Adrenal gland (tissue), 12 donors: ENCODE measurements around the gene GALNT16. TPM values are rescaled to one million over a fixed set of nuclear protein-coding genes. Genes with fewer than 3 reads are reported as not detected.

ENCODE experiments used
- DNase-seq, 7 donors: peaks; one replicate each; pipeline ENCODE4 v3.0.0-alpha.2; 2019 to 2020
- H3K27ac ChIP-seq, 5 donors: fragments of 200-600 bp; sonication (generic) in 4 of 5; 1 replicate in 3 of 5; 2 replicates in 2 of 5; pipeline versions ENCODE4 v1.5.1 to v1.8.0; 2016 to 2020; ENCODE audit warnings: mild to moderate bottlenecking in 1 of 5
- H3K27me3 ChIP-seq: fragments of 200-600 bp; 2 replicates; pipeline ENCODE4 v1.8.0; 2021
- H3K36me3 ChIP-seq, 2 donors: fragments of 200-600 bp; replicated peaks in 1 of 2; 1 replicate in 1 of 2; 2 replicates in 1 of 2; pipeline versions ENCODE4 v1.5.1 to v1.8.0; 2018 to 2022
- H3K4me1 ChIP-seq, 2 donors: fragments of 200-600 bp; replicated peaks in 1 of 2; 1 replicate in 1 of 2; 2 replicates in 1 of 2; pipeline versions ENCODE4 v1.5.1 to v1.8.0; 2018 to 2021
- H3K4me3 ChIP-seq, 4 donors: fragments of 200-600 bp; sonication (generic) in 3 of 4; one replicate each; pipeline ENCODE4 v1.5.1; 2016 to 2018
- H3K9me3 ChIP-seq, 3 donors: fragments of 200-600 bp; sonication (generic) in 1 of 3; replicated peaks in 1 of 3; 1 replicate in 2 of 3; 2 replicates in 1 of 3; pipeline versions ENCODE4 v1.5.1 to v1.8.0; 2016 to 2021
- CTCF ChIP-seq, 6 experiments: fragments of 450-650 bp in 4 of 6; fragments of 200-600 bp in 2 of 6; sonication (generic) in 1 of 6; IDR thresholded peaks; 1 replicate in 5 of 6; 2 replicates in 1 of 6; pipeline versions ENCODE4 v1.5.1 to v1.8.0; 2016 to 2021; ENCODE audit warnings: antibody characterized with exemption in 6 of 6, mild to moderate bottlenecking in 2 of 6, moderate library complexity in 1 of 6
- POLR2A ChIP-seq, 2 donors: fragments of 450-650 bp; IDR thresholded peaks; one replicate each; pipeline ENCODE4 v1.6.1; 2017; ENCODE audit warnings: antibody characterized with exemption in 2 of 2, mild to moderate bottlenecking in 2 of 2, moderate library complexity in 1 of 2
- WGBS, 4 donors: extraction: QIAGEN DNeasy Blood & Tissue Kit in 2 of 4; methylation state at CpG; one replicate each; pipeline versions ENCODE4 v1.1.5 to v1.1.7; 2013 to 2017; 5-methylcytosine and 5-hydroxymethylcytosine counted together
- intact Hi-C, 2 donors: fragments of 100-400 bp; cut with DNase I; formaldehyde crosslinking; loops; one replicate each; pipeline versions ENCODE4 v1.14.1 to v1.15.0; 2022 to 2023
- polyA plus RNA-seq, 3 donors: library from polyadenylated mRNA; stranded (reverse); fragments of 200-250 nt in 2 of 3; fragments of 350-450 nt in 1 of 3; fragmentation: Illumina TruSeq in 1 of 3; extraction: RNeasy Lipid Tissue Mini Kit (QIAGEN cat#74804) in 1 of 3; gene quantifications; one replicate each; pipeline ENCODE4 v1.2.3, GENCODE V29; 2013 to 2014
- total RNA-seq, 9 donors: library from RNA; depleted of rRNA in 4 of 9; stranded (reverse); fragments of >200 nt in 4 of 9; fragments of 120-200 nt in 1 of 9; fragmentation: NEBNext Ultra II Directional in 1 of 9; extraction: Animal tissue kit (Norgen Biotek cat#: 25700) in 1 of 9; gene quantifications; one replicate each; pipeline versions ENCODE4 v1.1.0 to v1.2.4, GENCODE V29; 2013 to 2023
- donor health status: healthy with polysubstance abuse.
- donor health status: Bipolar disorder and iron deficiency.
- donor health status: DM: yes; HTN: yes; CAD: no.
- donor health status: DM: no; HTN: no; CAD: no.
- donor health status: DM: no; HTN: no; CAD: no.
- donor health status: DM: yes; HTN: yes; CAD: no.

The GALNT16 gene
- total and polyA plus RNA-seq, 12 donors, result 7.4 to 38.1 (median 15.9) TPM

DNA sequence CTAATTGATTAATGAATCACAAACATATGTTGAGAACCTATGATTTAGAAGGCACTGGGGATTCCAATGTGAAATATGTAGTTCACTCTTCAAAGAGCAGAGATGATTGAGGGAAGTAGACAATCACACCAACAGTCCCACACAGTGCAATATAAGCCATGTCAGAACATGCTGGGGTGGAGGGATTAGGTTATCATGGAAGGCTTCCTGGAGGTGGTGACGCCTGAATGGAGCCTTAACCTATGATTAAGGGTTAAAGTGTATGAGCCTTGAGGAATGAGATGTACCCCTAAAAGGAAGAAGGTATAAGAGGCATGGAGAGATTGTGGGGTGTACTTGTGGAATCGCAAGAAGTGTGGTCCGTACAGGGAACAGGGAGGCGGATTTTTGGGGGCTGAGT lies 106.8 kb downstream of the GALNT16 start:
- H3K4me3 ChIP-seq, result no peak overlapping the region
- no peaks in the 10 kb centered on the region for H3K36me3 ChIP-seq
- H3K9me3 ChIP-seq, result no peaks in the 10 kb centered on the region
- DNase-seq, result peak in 1 of 7 donors; percentile 3
- TF ChIP-seq CTCF (IDR thresholded peaks at IDR 0.05), result no peak
- TF ChIP-seq POLR2A (IDR thresholded peaks at IDR 0.05), result no peak
- 93 to 97% (median 95%) methylated on average over 4 of the region's 4 CpGs for WGBS, 4 donors
- no peaks in the 10 kb centered on the region for H3K4me1 ChIP-seq
- H3K27ac ChIP-seq, result no peak overlapping the region
- H3K27me3 ChIP-seq, result no peaks in the 10 kb centered on the region
- intact Hi-C loops, result no loop called here

GRCh38 chr14:69368381-69368780 lies 108.4 kb downstream of the GALNT16 start:
- Histone ChIP-seq H3K36me3 (no peaks in the 10 kb centered on the region), H3K27me3 (no peaks in the 10 kb centered on the region), H3K4me1 (no peaks in the 10 kb centered on the region), H3K4me3 (no peak overlapping the region), H3K27ac (no peak overlapping the region), H3K9me3 (no peaks in the 10 kb centered on the region)
- TF ChIP-seq CTCF (IDR thresholded peaks at IDR 0.05) (no peak), POLR2A (IDR thresholded peaks at IDR 0.05) (no peak)
- intact Hi-C loops, result no loop called here
- 86 to 100% (median 94%) methylated on average over 1 of the region's 1 CpG for WGBS, 4 donors
- DNase-seq, result peak in 1 of 7 donors; percentile 41

- WGBS, 4 donors, result 75 to 81% (median 78%) methylated on average over 5 of the region's 5 CpGs
- intact Hi-C loops, result no loop called here
- TF ChIP-seq POLR2A (IDR thresholded peaks at IDR 0.05) (no peak), CTCF (IDR thresholded peaks at IDR 0.05) (no peak)
Measured at GRCh38 chr14:69370061-69370460, 110.1 kb downstream of the GALNT16 start.

GRCh38 chr14:69372146-69372545 lies 112.2 kb downstream of the GALNT16 start:
- no peaks in the 10 kb centered on the region for H3K9me3 ChIP-seq
- no peak overlapping the region for H3K4me3 ChIP-seq
- 88 to 100% (median 96%) methylated on average over 3 of the region's 3 CpGs for WGBS, 4 donors
- no peak overlapping the region for H3K27ac ChIP-seq
- no peaks in the 10 kb centered on the region for H3K4me1 ChIP-seq
- TF ChIP-seq CTCF (IDR thresholded peaks at IDR 0.05) (no peak), POLR2A (IDR thresholded peaks at IDR 0.05) (no peak)
- no peaks in the 10 kb centered on the region for H3K27me3 ChIP-seq
- no peak for DNase-seq
- H3K36me3 ChIP-seq, result peaks cover 0 to 6% of the 10 kb centered on the region in 2 donors
- intact Hi-C loops, result no loop called here

More at GRCh38 chr14:69370061-69370460, 110.1 kb downstream of the GALNT16 start:
- Histone ChIP-seq H3K36me3 (no peaks in the 10 kb centered on the region), H3K4me1 (no peaks in the 10 kb centered on the region), H3K27ac (no peak overlapping the region), H3K4me3 (no peak overlapping the region), H3K9me3 (no peaks in the 10 kb centered on the region), H3K27me3 (no peaks in the 10 kb centered on the region)
- peak in 1 of 7 donors; percentile 21 for DNase-seq
